ENCODE data around the gene CDC20. TPM values are rescaled to one million over a fixed set of nuclear protein-coding genes. Genes with fewer than 3 reads are reported as not detected.
A peak's percentile ranks its signal among the peaks of the same experiment; 100 is the strongest.

Gene CDC20
- polyA plus RNA-seq, result 10 to 100 TPM in 2 of 4 donors, 1 to 10 TPM in 2; 3.8 to 62.2 (median 14.0) TPM
- long read RNA-seq, donor 1, result 0 reads
- long read RNA-seq, donor 2, partial matches to known transcripts, result 0 of 1 reads
- long read RNA-seq, donor 2, other reads (novel, unspliced or antisense), result 0 of 1 reads
- long read RNA-seq, donor 3, partial matches to known transcripts, result 0 of 3 reads
- long read RNA-seq, donor 3, other reads (novel, unspliced or antisense), result 0 of 3 reads
- long read RNA-seq, donor 4, partial matches to known transcripts, result 0 of 1 reads
- long read RNA-seq, donor 4, other reads (novel, unspliced or antisense), result 0 of 1 reads
- long read RNA-seq, donor 5, partial matches to known transcripts, result 0 of 2 reads
- long read RNA-seq, donor 5, other reads (novel, unspliced or antisense), result 0 of 2 reads
- long read RNA-seq, donor 6, partial matches to known transcripts, result 0 of 3 reads
- long read RNA-seq, donor 6, other reads (novel, unspliced or antisense), result 0 of 3 reads
- long read RNA-seq, donor 7, result 0 reads
- long read RNA-seq, donor 8, partial matches to known transcripts, result 0 of 1 reads
- long read RNA-seq, donor 8, other reads (novel, unspliced or antisense), result 0 of 1 reads
- long read RNA-seq, donor 9, result 0 reads
- long read RNA-seq, donor 10, partial matches to known transcripts, result 0 of 7 reads
- long read RNA-seq, donor 10, other reads (novel, unspliced or antisense), result 0 of 7 reads

- 1 to 2% (median 1%) methylated on average over 54 to 59 of the region's 59 CpGs for WGBS, 3 donors
- Histone ChIP-seq H3K36me3 (ENCODE audit: control insufficient read depth in 3 of 3, insufficient read depth in 2 of 3, low read depth in 1 of 3, low read length in 3 of 3) (peaks cover 4 to 35% (median 11%) of the 10 kb centered on the region in 3 donors), H3K27ac (ENCODE audit: low read depth in 1 of 3, low read length in 2 of 3) (peak within 1 kb of the TSS; percentile 98 to 99 (median 99)), H3K4me1 (ENCODE audit: control insufficient read depth in 3 of 3, insufficient read depth in 2 of 3, low read depth in 1 of 3, low read length in 2 of 3) (peaks cover 0 to 34% (median 0%) of the 10 kb centered on the region in 3 donors), H3K4me3 (ENCODE audit: low read depth in 1 of 3, low read length in 3 of 3) (peak within 1 kb of the TSS; percentile 59 to 93 (median 79)), H3K9me3 (ENCODE audit: control insufficient read depth in 2 of 2, insufficient read depth in 1 of 2, low read depth in 1 of 2, low read length in 1 of 2) (no peaks in the 10 kb centered on the region), H3K27me3 (ENCODE audit: control insufficient read depth in 3 of 3, insufficient read depth in 3 of 3, low read length in 3 of 3) (no peaks in the 10 kb centered on the region)
- DNase-seq (peak; percentile 99), FAIRE-seq (no peak)
Measured at GRCh38 chr1:43358746-43359693, at the start of gene CDC20. Gene CDC20, plus strand, starts transcription at chr1:43358981. Its CDS starts 235 bp downstream, at chr1:43359216.

GRCh38 chr1:43309405-43310025 is 49.3 kb upstream of the CDC20 start:
- Histone ChIP-seq H3K27me3 (ENCODE audit: control insufficient read depth in 3 of 3, insufficient read depth in 3 of 3, low read length in 3 of 3) (no peaks in the 10 kb centered on the region), H3K4me1 (ENCODE audit: control insufficient read depth in 3 of 3, insufficient read depth in 2 of 3, low read depth in 1 of 3, low read length in 2 of 3) (peaks cover 0 to 4% (median 0%) of the 10 kb centered on the region in 3 donors), H3K4me3 (ENCODE audit: low read depth in 1 of 3, low read length in 3 of 3) (no peak overlapping the region), H3K27ac (ENCODE audit: low read depth in 1 of 3, low read length in 2 of 3) (no peak overlapping the region), H3K36me3 (ENCODE audit: control insufficient read depth in 3 of 3, insufficient read depth in 2 of 3, low read depth in 1 of 3, low read length in 3 of 3) (peaks cover 0 to 2% (median 0%) of the 10 kb centered on the region in 3 donors), H3K9me3 (ENCODE audit: control insufficient read depth in 2 of 2, insufficient read depth in 1 of 2, low read depth in 1 of 2, low read length in 1 of 2) (no peaks in the 10 kb centered on the region)
- no peak for FAIRE-seq
- DNase-seq, result no peak
- 88 to 89% (median 88%) methylated on average over 12 to 13 of the region's 13 CpGs for WGBS, 3 donors

- Histone ChIP-seq H3K4me3 (ENCODE audit: low read depth in 1 of 3, low read length in 3 of 3) (no peak overlapping the region), H3K9me3 (ENCODE audit: control insufficient read depth in 2 of 2, insufficient read depth in 1 of 2, low read depth in 1 of 2, low read length in 1 of 2) (no peaks in the 10 kb centered on the region), H3K4me1 (ENCODE audit: control insufficient read depth in 3 of 3, insufficient read depth in 2 of 3, low read depth in 1 of 3, low read length in 2 of 3) (no peaks in the 10 kb centered on the region), H3K36me3 (ENCODE audit: control insufficient read depth in 3 of 3, insufficient read depth in 2 of 3, low read depth in 1 of 3, low read length in 3 of 3) (peaks cover 0 to 2% (median 0%) of the 10 kb centered on the region in 3 donors), H3K27me3 (ENCODE audit: control insufficient read depth in 3 of 3, insufficient read depth in 3 of 3, low read length in 3 of 3) (no peaks in the 10 kb centered on the region), H3K27ac (ENCODE audit: low read depth in 1 of 3, low read length in 2 of 3) (no peak overlapping the region)
- no peak for FAIRE-seq
- WGBS, 3 donors, result 91 to 93% (median 93%) methylated on average over 9 of the region's 9 CpGs
- no peak for DNase-seq
Measured at GRCh38 chr1:43311521-43311920, 47.3 kb upstream of the CDC20 start.

- Histone ChIP-seq H3K9me3 (ENCODE audit: control insufficient read depth in 2 of 2, insufficient read depth in 1 of 2, low read depth in 1 of 2, low read length in 1 of 2) (no peaks in the 10 kb centered on the region), H3K4me1 (ENCODE audit: control insufficient read depth in 3 of 3, insufficient read depth in 2 of 3, low read depth in 1 of 3, low read length in 2 of 3) (no peaks in the 10 kb centered on the region), H3K4me3 (ENCODE audit: low read depth in 1 of 3, low read length in 3 of 3) (no peak overlapping the region), H3K36me3 (ENCODE audit: control insufficient read depth in 3 of 3, insufficient read depth in 2 of 3, low read depth in 1 of 3, low read length in 3 of 3) (peaks cover 0 to 2% (median 0%) of the 10 kb centered on the region in 3 donors), H3K27me3 (ENCODE audit: control insufficient read depth in 3 of 3, insufficient read depth in 3 of 3, low read length in 3 of 3) (no peaks in the 10 kb centered on the region), H3K27ac (ENCODE audit: low read depth in 1 of 3, low read length in 2 of 3) (no peak overlapping the region)
- no peak for DNase-seq
- FAIRE-seq, result no peak
- 86 to 93% (median 91%) methylated on average over 19 of the region's 19 CpGs for WGBS, 3 donors
Measured at GRCh38 chr1:43312212-43312623, 46.6 kb upstream of the CDC20 start.

GRCh38 chr1:43312663-43313515 is 45.9 kb upstream of the CDC20 start:
- no peak overlapping the region for H3K4me3 ChIP-seq (ENCODE audit: low read depth in 1 of 3, low read length in 3 of 3)
- no peaks in the 10 kb centered on the region for H3K9me3 ChIP-seq (ENCODE audit: control insufficient read depth in 2 of 2, insufficient read depth in 1 of 2, low read depth in 1 of 2, low read length in 1 of 2)
- DNase-seq (no peak), FAIRE-seq (no peak)
- no peaks in the 10 kb centered on the region for H3K4me1 ChIP-seq (ENCODE audit: control insufficient read depth in 3 of 3, insufficient read depth in 2 of 3, low read depth in 1 of 3, low read length in 2 of 3)
- WGBS, 3 donors, result 89 to 93% (median 90%) methylated on average over 24 of the region's 24 CpGs
- H3K27ac ChIP-seq (ENCODE audit: low read depth in 1 of 3, low read length in 2 of 3), result no peak overlapping the region
- H3K36me3 ChIP-seq (ENCODE audit: control insufficient read depth in 3 of 3, insufficient read depth in 2 of 3, low read depth in 1 of 3, low read length in 3 of 3), result peaks cover 0 to 2% (median 0%) of the 10 kb centered on the region in 3 donors
- no peaks in the 10 kb centered on the region for H3K27me3 ChIP-seq (ENCODE audit: control insufficient read depth in 3 of 3, insufficient read depth in 3 of 3, low read length in 3 of 3)

GRCh38 chr1:43313771-43314170 is 45.0 kb upstream of the CDC20 start:
- Histone ChIP-seq H3K36me3 (ENCODE audit: control insufficient read depth in 3 of 3, insufficient read depth in 2 of 3, low read depth in 1 of 3, low read length in 3 of 3) (peaks cover 0 to 2% (median 0%) of the 10 kb centered on the region in 3 donors), H3K4me1 (ENCODE audit: control insufficient read depth in 3 of 3, insufficient read depth in 2 of 3, low read depth in 1 of 3, low read length in 2 of 3) (no peaks in the 10 kb centered on the region), H3K27me3 (ENCODE audit: control insufficient read depth in 3 of 3, insufficient read depth in 3 of 3, low read length in 3 of 3) (no peaks in the 10 kb centered on the region), H3K27ac (ENCODE audit: low read depth in 1 of 3, low read length in 2 of 3) (no peak overlapping the region), H3K9me3 (ENCODE audit: control insufficient read depth in 2 of 2, insufficient read depth in 1 of 2, low read depth in 1 of 2, low read length in 1 of 2) (no peaks in the 10 kb centered on the region), H3K4me3 (ENCODE audit: low read depth in 1 of 3, low read length in 3 of 3) (no peak overlapping the region)
- WGBS, 3 donors, result 26 to 73% (median 48%) methylated on average over 10 of the region's 10 CpGs
- FAIRE-seq (no peak), DNase-seq (peak; percentile 33 to 61)

GRCh38 chr1:43314233-43314632 is 44.5 kb upstream of the CDC20 start:
- Histone ChIP-seq H3K36me3 (ENCODE audit: control insufficient read depth in 3 of 3, insufficient read depth in 2 of 3, low read depth in 1 of 3, low read length in 3 of 3) (peaks cover 0 to 2% (median 0%) of the 10 kb centered on the region in 3 donors), H3K9me3 (ENCODE audit: control insufficient read depth in 2 of 2, insufficient read depth in 1 of 2, low read depth in 1 of 2, low read length in 1 of 2) (no peaks in the 10 kb centered on the region), H3K4me3 (ENCODE audit: low read depth in 1 of 3, low read length in 3 of 3) (no peak overlapping the region), H3K4me1 (ENCODE audit: control insufficient read depth in 3 of 3, insufficient read depth in 2 of 3, low read depth in 1 of 3, low read length in 2 of 3) (no peaks in the 10 kb centered on the region), H3K27ac (ENCODE audit: low read depth in 1 of 3, low read length in 2 of 3) (no peak overlapping the region), H3K27me3 (ENCODE audit: control insufficient read depth in 3 of 3, insufficient read depth in 3 of 3, low read length in 3 of 3) (no peaks in the 10 kb centered on the region)
- 85 to 91% (median 90%) methylated on average over 5 of the region's 5 CpGs for WGBS, 3 donors
- FAIRE-seq, result no peak
- DNase-seq, result no peak

Measured in small intestine (tissue), 16 donors.